NCI-H1092 (cell line): Measurements from ENCODE around the gene OR11H6.
"Not testable (repeated sequence)": the region's sequence is repeated elsewhere in the genome, so short reads cannot be mapped to it uniquely, and the experiment has no call there.

Experiments
- DNase-seq: peaks from one replicate; lab custom pipeline; 2025; lab: John Stamatoyannopoulos, UW

The OR11H6 gene

GRCh38 chr14:20262642-20263128 lies 39.2 kb downstream of the OR11H6 start:
- DNase-seq: no peak

DNA sequence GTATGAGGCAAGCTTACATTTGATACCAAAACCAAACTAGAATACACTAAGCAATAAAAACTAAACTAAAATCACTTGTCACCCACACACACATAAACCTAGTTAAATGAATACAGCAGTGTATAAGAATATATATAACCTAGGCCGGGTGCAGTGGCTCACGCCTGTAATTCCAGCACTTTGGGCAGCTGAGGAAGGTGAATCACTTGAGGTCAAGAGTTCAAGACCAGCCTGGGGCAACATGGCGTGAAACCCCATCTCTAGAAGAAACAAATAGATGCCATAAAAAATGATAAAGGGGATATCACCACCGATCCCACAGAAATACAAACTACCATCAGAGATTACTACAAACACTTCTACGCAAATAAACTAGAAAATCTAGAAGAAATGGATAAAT lies 40.9 kb downstream of the OR11H6 start:
- DNase-seq: not testable (repeated sequence)

DNA sequence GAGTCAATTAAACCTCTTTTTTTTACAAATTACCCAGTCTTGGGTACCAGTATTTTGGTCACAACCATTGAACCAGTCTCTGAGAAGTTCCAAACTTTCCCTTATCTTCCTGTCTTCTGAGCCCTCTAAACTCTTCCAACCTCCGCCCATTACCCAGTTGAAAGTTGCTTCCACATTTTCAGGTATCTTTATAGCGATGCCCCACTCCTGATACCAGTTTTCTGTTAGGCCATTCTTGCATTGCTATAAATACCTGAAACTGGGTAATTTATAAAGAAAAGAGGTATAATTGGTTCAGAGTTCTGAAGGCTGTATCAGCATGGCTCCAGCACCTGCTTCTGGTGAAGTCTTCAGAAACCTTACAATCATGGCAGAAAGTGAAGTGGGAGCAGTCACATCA lies 50.6 kb downstream of the OR11H6 start:
- no peak for DNase-seq
